Vagina (tissue), 2 donors: ENCODE data around the gene NHP2.

ENCODE experiments used
- CTCF ChIP-seq, 3 experiments: fragments of 450-650 bp in 2 of 3; fragments of 200-600 bp in 1 of 3; sonication (generic) in 1 of 3; IDR thresholded peaks; one replicate each; pipeline ENCODE4 v1.5.1; 2017 to 2019; ENCODE audit warnings: antibody characterized with exemption in 3 of 3, mild to moderate bottlenecking in 2 of 3, moderate library complexity in 2 of 3
- POLR2A ChIP-seq, 2 donors: fragments of 450-650 bp; IDR thresholded peaks; one replicate each; pipeline ENCODE4 v1.6.1; 2017; ENCODE audit warnings: antibody characterized with exemption in 2 of 2, mild to moderate bottlenecking in 2 of 2, moderate library complexity in 2 of 2
- POLR2AphosphoS5 ChIP-seq, 2 donors: sonication (generic); formaldehyde crosslinking; IDR thresholded peaks; one replicate each; pipeline ENCODE4 v1.9.0; 2017; ENCODE audit warnings: antibody characterized with exemption in 2 of 2, mild to moderate bottlenecking in 2 of 2, low read depth in 1 of 2; ENCODE audit not compliant: insufficient read depth in 1 of 2

- TF ChIP-seq CTCF (IDR thresholded peaks at IDR 0.05): no peak
- TF ChIP-seq POLR2A (IDR thresholded peaks at IDR 0.05): no peak
- no peak for TF ChIP-seq POLR2AphosphoS5 (IDR thresholded peaks at IDR 0.05; ENCODE audit: insufficient read depth in 1 of 2, low read depth in 1 of 2)
Measured at GRCh38 chr5:178147406-178147805, 6.3 kb downstream of the NHP2 start.
